ENCODE data around the gene RAPGEF5.

DNA sequence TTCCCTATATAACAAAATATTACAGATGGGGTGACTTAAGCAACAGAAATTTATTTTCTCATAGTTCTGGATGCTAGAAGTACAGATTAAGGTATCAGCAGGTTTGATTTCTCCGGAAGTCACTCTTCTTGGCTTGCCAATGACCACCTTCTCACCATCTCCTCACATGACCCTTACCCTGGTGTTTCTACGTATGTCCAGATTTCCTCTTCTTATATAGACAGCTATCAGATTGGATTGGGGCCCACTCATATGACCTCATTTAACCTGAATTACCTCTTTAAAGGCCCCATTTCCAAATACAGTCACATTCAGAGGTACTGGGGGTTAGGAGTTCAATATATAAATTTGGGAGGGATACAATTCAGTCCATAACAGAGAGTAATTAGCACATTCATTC, 17.0 kb upstream of the RAPGEF5 start:
- TF ChIP-seq, protein P1, sequence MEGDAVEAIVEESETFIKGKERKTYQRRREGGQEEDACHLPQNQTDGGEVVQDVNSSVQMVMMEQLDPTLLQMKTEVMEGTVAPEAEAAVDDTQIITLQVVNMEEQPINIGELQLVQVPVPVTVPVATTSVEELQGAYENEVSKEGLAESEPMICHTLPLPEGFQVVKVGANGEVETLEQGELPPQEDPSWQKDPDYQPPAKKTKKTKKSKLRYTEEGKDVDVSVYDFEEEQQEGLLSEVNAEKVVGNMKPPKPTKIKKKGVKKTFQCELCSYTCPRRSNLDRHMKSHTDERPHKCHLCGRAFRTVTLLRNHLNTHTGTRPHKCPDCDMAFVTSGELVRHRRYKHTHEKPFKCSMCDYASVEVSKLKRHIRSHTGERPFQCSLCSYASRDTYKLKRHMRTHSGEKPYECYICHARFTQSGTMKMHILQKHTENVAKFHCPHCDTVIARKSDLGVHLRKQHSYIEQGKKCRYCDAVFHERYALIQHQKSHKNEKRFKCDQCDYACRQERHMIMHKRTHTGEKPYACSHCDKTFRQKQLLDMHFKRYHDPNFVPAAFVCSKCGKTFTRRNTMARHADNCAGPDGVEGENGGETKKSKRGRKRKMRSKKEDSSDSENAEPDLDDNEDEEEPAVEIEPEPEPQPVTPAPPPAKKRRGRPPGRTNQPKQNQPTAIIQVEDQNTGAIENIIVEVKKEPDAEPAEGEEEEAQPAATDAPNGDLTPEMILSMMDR (IDR thresholded peaks at IDR 0.05) = no peak
- TF ChIP-seq POLR2A (IDR thresholded peaks at IDR 0.05) = no peak

Measured in thyroid gland (tissue), 4 donors.